CD8-positive, alpha-beta memory T cell (primary cell): ENCODE data around the gene CLIC3. TPM values are rescaled to one million over a fixed set of nuclear protein-coding genes. Genes with fewer than 3 reads are reported as not detected.
A peak's percentile ranks its signal among the peaks of the same experiment; 100 is the strongest.

Source experiments
- CTCF ChIA-PET: fragments of 350-600 bp; sonication (Branson Sonifier 250); formaldehyde crosslinking; loops from one replicate; lab custom pipeline; 2021; ENCODE audit warnings: antibody characterized with exemption; lab: Charles Lee
- POLR2A ChIA-PET: fragments of 350-600 bp; sonication (Branson Sonifier 250); formaldehyde crosslinking; loops from one replicate; lab custom pipeline; 2021; ENCODE audit warnings: antibody characterized with exemption; lab: Charles Lee
- DNase-seq, 5 donors: peaks; one replicate each; pipeline versions ENCODE4 v3.0.0 to v3.0.0-alpha.2; 2020 to 2022; ENCODE audit warnings: mixed read lengths in 1 of 5
- H3K27ac ChIP-seq: one replicate; pipeline ENCODE4 v1.7.0; 2013; ENCODE audit warnings: low read depth, mild to moderate bottlenecking, low read length, moderate library complexity
- H3K27me3 ChIP-seq: 2 replicates; pipeline ENCODE4 v1.7.0; 2013; ENCODE audit warnings: low read length, mild to moderate bottlenecking; ENCODE audit not compliant: insufficient read depth, poor library complexity, severe bottlenecking
- H3K36me3 ChIP-seq: 2 replicates; pipeline ENCODE4 v1.7.0; 2013; ENCODE audit warnings: mild to moderate bottlenecking, low read length, moderate library complexity; ENCODE audit not compliant: insufficient read depth
- H3K4me1 ChIP-seq: 2 replicates; pipeline ENCODE4 v1.7.0; 2013; ENCODE audit warnings: mild to moderate bottlenecking, low read length, moderate library complexity; ENCODE audit not compliant: insufficient read depth
- H3K4me3 ChIP-seq: 2 replicates; pipeline ENCODE4 v1.7.0; 2013; ENCODE audit warnings: mild to moderate bottlenecking, low read length
- H3K9me3 ChIP-seq: 2 replicates; pipeline ENCODE4 v1.7.0; 2013; ENCODE audit warnings: mild to moderate bottlenecking, low read length
- H3K27ac Mint-ChIP-seq, 8 donors: one replicate each; pipeline ENCODE4 v1.8.0; 2020 to 2021; ENCODE audit warnings: mixed read lengths in 8 of 8, mild to moderate bottlenecking in 6 of 8, inconsistent platforms in 3 of 8, moderate library complexity in 3 of 8
- H3K27me3 Mint-ChIP-seq, 2 donors: one replicate each; pipeline ENCODE4 v1.8.0; 2020 to 2021; ENCODE audit warnings: mixed read lengths in 2 of 2, mild to moderate bottlenecking in 1 of 2, moderate library complexity in 1 of 2
- H3K36me3 Mint-ChIP-seq, 3 donors: one replicate each; pipeline ENCODE4 v1.8.0; 2020 to 2021; ENCODE audit warnings: mixed read lengths in 3 of 3, inconsistent platforms in 1 of 3, mild to moderate bottlenecking in 1 of 3
- H3K4me1 Mint-ChIP-seq, 3 donors: one replicate each; pipeline ENCODE4 v1.8.0; 2020 to 2021; ENCODE audit warnings: mixed read lengths in 3 of 3, inconsistent platforms in 1 of 3, mild to moderate bottlenecking in 1 of 3
- H3K4me3 Mint-ChIP-seq, 7 donors: one replicate each; pipeline ENCODE4 v1.8.0; 2020 to 2021; ENCODE audit warnings: mixed read lengths in 7 of 7, mild to moderate bottlenecking in 6 of 7, moderate library complexity in 4 of 7, inconsistent platforms in 2 of 7
- H3K9me3 Mint-ChIP-seq, 5 donors: one replicate each; pipeline ENCODE4 v1.8.0; 2020 to 2022; ENCODE audit warnings: mixed read lengths in 5 of 5, mild to moderate bottlenecking in 3 of 5, moderate library complexity in 2 of 5, inconsistent platforms in 1 of 5
- polyA plus RNA-seq: library from polyadenylated mRNA; unstranded; fragments of 300-500 nt; fragmentation: Illumina TruSeq; gene quantifications from one replicate; pipeline ENCODE4 v1.2.3, GENCODE V29; 2021
- total RNA-seq, 2 experiments: library from RNA; stranded (reverse); gene quantifications; one replicate each; pipeline ENCODE4 v1.2.3, GENCODE V29; 2021

The CLIC3 gene
- total and polyA plus RNA-seq, 3 experiments from 2014 or later = 3.4 to 52.1 (median 4.1) TPM

- Mint-ChIP-seq H3K4me3 (peak overlapping the region in 4 of 7 donors; percentile 19 to 68 (median 60)), H3K36me3 (peaks cover 0 to 3% (median 0%) of the 10 kb centered on the region in 3 donors), H3K9me3 (no peaks in the 10 kb centered on the region), H3K27me3 (peaks cover 0 to 3% of the 10 kb centered on the region in 2 donors), H3K27ac (peak overlapping the region in 6 of 8 donors; percentile 72 to 95 (median 84)), H3K4me1 (peaks cover 41 to 77% (median 43%) of the 10 kb centered on the region in 3 donors)
- Histone ChIP-seq H3K4me1 (peaks cover 52% of the 10 kb centered on the region), H3K27me3 (no peaks in the 10 kb centered on the region), H3K9me3 (no peaks in the 10 kb centered on the region), H3K4me3 (no peak overlapping the region), H3K27ac (no peak overlapping the region), H3K36me3 (no peaks in the 10 kb centered on the region)
- ChIA-PET POLR2A (no interaction called here), CTCF (interaction anchor here (0.9 to 2.0 kb wide), 2 partner anchors 12 to 33 kb away, joined by 3 to 13 read pairs; partner anchors contain the start of gene CLIC3)
- DNase-seq = no peak
Observed at GRCh38 chr9:136963341-136963740, 33.0 kb downstream of the CLIC3 start.

- no peaks in the 10 kb centered on the region for H3K9me3 Mint-ChIP-seq
Observed at GRCh38 chr9:136962701-136963248, 33.6 kb downstream of the CLIC3 start.

GRCh38 chr9:136962163-136962562, 34.2 kb downstream of the CLIC3 start:
- ChIA-PET CTCF (interaction anchor here (1.1 to 2.0 kb wide), 4 partner anchors 13 to 72 kb away, joined by 3 to 13 read pairs (median 6); partner anchors contain the start of genes C8G and FBXW5), POLR2A (no interaction called here)
- Mint-ChIP-seq H3K9me3 (no peaks in the 10 kb centered on the region), H3K36me3 (peaks cover 0 to 3% (median 0%) of the 10 kb centered on the region in 3 donors), H3K27me3 (peaks cover 0 to 3% of the 10 kb centered on the region in 2 donors), H3K27ac (peak overlapping the region in 6 of 8 donors; percentile 72 to 93 (median 86)), H3K4me1 (peaks cover 41 to 83% (median 46%) of the 10 kb centered on the region in 3 donors), H3K4me3 (peak overlapping the region in 2 of 7 donors; percentile 55 to 81)
- no peaks in the 10 kb centered on the region for H3K36me3 ChIP-seq
- H3K27me3 ChIP-seq = no peaks in the 10 kb centered on the region
- no peak overlapping the region for H3K27ac ChIP-seq
- no peak overlapping the region for H3K4me3 ChIP-seq
- DNase-seq = no peak
- no peaks in the 10 kb centered on the region for H3K9me3 ChIP-seq
- peaks cover 52% of the 10 kb centered on the region for H3K4me1 ChIP-seq

More at GRCh38 chr9:136962701-136963248, 33.6 kb downstream of the CLIC3 start:
- Histone ChIP-seq H3K27me3 (no peaks in the 10 kb centered on the region), H3K4me1 (peaks cover 52% of the 10 kb centered on the region), H3K36me3 (no peaks in the 10 kb centered on the region), H3K4me3 (no peak overlapping the region), H3K27ac (no peak overlapping the region), H3K9me3 (no peaks in the 10 kb centered on the region)
- Mint-ChIP-seq H3K4me1 (peaks cover 41 to 80% (median 47%) of the 10 kb centered on the region in 3 donors), H3K27ac (peak overlapping the region; percentile 72 to 95 (median 86)), H3K4me3 (peak overlapping the region in 6 of 7 donors; percentile 34 to 68 (median 52)), H3K27me3 (peaks cover 0 to 3% of the 10 kb centered on the region in 2 donors), H3K36me3 (peaks cover 0 to 3% (median 0%) of the 10 kb centered on the region in 3 donors)
- DNase-seq = no peak
- ChIA-PET CTCF (interaction anchor here (1.1 to 2.0 kb wide), 4 partner anchors 12 to 72 kb away, joined by 3 to 13 read pairs (median 6); partner anchors contain the start of genes C8G and FBXW5), POLR2A (no interaction called here)

GRCh38 chr9:136961279-136962065, 34.9 kb downstream of the CLIC3 start:
- Mint-ChIP-seq H3K4me1 (peaks cover 44 to 86% (median 48%) of the 10 kb centered on the region in 3 donors), H3K4me3 (peak overlapping the region in 3 of 7 donors; percentile 72 to 86 (median 78)), H3K27ac (peak overlapping the region in 5 of 8 donors; percentile 29 to 93 (median 69)), H3K36me3 (peaks cover 0 to 7% (median 0%) of the 10 kb centered on the region in 3 donors), H3K27me3 (peaks cover 0 to 3% of the 10 kb centered on the region in 2 donors), H3K9me3 (peaks cover 0 to 3% (median 0%) of the 10 kb centered on the region in 5 donors)
- Histone ChIP-seq H3K4me1 (peaks cover 52% of the 10 kb centered on the region), H3K4me3 (no peak overlapping the region), H3K9me3 (no peaks in the 10 kb centered on the region), H3K36me3 (no peaks in the 10 kb centered on the region), H3K27ac (no peak overlapping the region), H3K27me3 (no peaks in the 10 kb centered on the region)
- CTCF ChIA-PET = interaction anchor here (1.1 to 2.3 kb wide), 6 partner anchors 14 to 74 kb away, joined by 3 to 13 read pairs (median 8); partner anchors contain the start of genes C8G and FBXW5
- POLR2A ChIA-PET = interaction anchor here (0.5 kb wide), 1 partner anchor 38 kb away, joined by 7 read pairs; no protein-coding TSS in a partner anchor
- no peak for DNase-seq

GRCh38 chr9:136960938-136961275, 35.5 kb downstream of the CLIC3 start:
- H3K9me3 Mint-ChIP-seq = peaks cover 0 to 5% (median 2%) of the 10 kb centered on the region in 5 donors
- no peaks in the 10 kb centered on the region for H3K36me3 ChIP-seq
- no peaks in the 10 kb centered on the region for H3K27me3 ChIP-seq
- no peak for DNase-seq
- H3K27me3 Mint-ChIP-seq = peaks cover 0 to 3% of the 10 kb centered on the region in 2 donors
- H3K36me3 Mint-ChIP-seq = peaks cover 0 to 12% (median 0%) of the 10 kb centered on the region in 3 donors
- H3K9me3 ChIP-seq = no peaks in the 10 kb centered on the region
- H3K4me1 ChIP-seq = peaks cover 47% of the 10 kb centered on the region
- ChIA-PET CTCF (interaction anchor here (1.4 to 2.6 kb wide), 3 partner anchors 12 to 74 kb away, joined by 7 to 13 read pairs (median 9); no protein-coding TSS in a partner anchor), POLR2A (interaction anchor here (0.5 to 1.4 kb wide), 5 partner anchors 14 to 74 kb away, joined by 6 to 11 read pairs (median 7); partner anchors contain the start of gene PAXX)
- no peak overlapping the region for H3K27ac ChIP-seq
- H3K27ac Mint-ChIP-seq = peak overlapping the region in 5 of 8 donors; percentile 61 to 97 (median 91)
- H3K4me1 Mint-ChIP-seq = peaks cover 43 to 86% (median 45%) of the 10 kb centered on the region in 3 donors
- peak overlapping the region in 4 of 7 donors; percentile 65 to 86 (median 74) for H3K4me3 Mint-ChIP-seq
- no peak overlapping the region for H3K4me3 ChIP-seq

GRCh38 chr9:136960212-136960937, 36.0 kb downstream of the CLIC3 start:
- peaks cover 43% of the 10 kb centered on the region for H3K4me1 ChIP-seq
- no peak overlapping the region for H3K4me3 ChIP-seq
- peaks cover 0 to under 1% of the 10 kb centered on the region in 2 donors for H3K27me3 Mint-ChIP-seq
- peak overlapping the region; percentile 16 for H3K27ac ChIP-seq
- H3K4me3 Mint-ChIP-seq = peak overlapping the region in 6 of 7 donors; percentile 72 to 91 (median 76)
- H3K36me3 ChIP-seq = no peaks in the 10 kb centered on the region
- no peaks in the 10 kb centered on the region for H3K27me3 ChIP-seq
- ChIA-PET CTCF (interaction anchor here (0.7 to 2.6 kb wide), 7 partner anchors 9 to 75 kb away, joined by 3 to 13 read pairs (median 7); partner anchors contain the start of genes ABCA2, C8G and FBXW5), POLR2A (interaction anchor here (0.6 to 1.4 kb wide), 7 partner anchors 9 to 74 kb away, joined by 3 to 11 read pairs (median 7); partner anchors contain the start of gene PAXX)
- H3K27ac Mint-ChIP-seq = peak overlapping the region; percentile 91 to 98 (median 96)
- H3K4me1 Mint-ChIP-seq = peaks cover 38 to 83% (median 40%) of the 10 kb centered on the region in 3 donors
- H3K9me3 ChIP-seq = no peaks in the 10 kb centered on the region
- peaks cover 0 to 5% (median 2%) of the 10 kb centered on the region in 5 donors for H3K9me3 Mint-ChIP-seq
- peaks cover 0 to 12% (median 0%) of the 10 kb centered on the region in 3 donors for H3K36me3 Mint-ChIP-seq
- DNase-seq = peak in 4 of 5 donors; percentile 40 to 73 (median 52)
